Panc1 (cell line): ENCODE data around the gene PAMR1. TPM values are rescaled to one million over a fixed set of nuclear protein-coding genes. Genes with fewer than 3 reads are reported as not detected.

Experiments
- ATAC-seq: fragments of 200-7000 bp; cut with Tn5 transposase; 2 replicates; pipeline ENCODE4 v1.9.1; 2020; ENCODE audit warnings: mild to moderate bottlenecking, moderate library complexity
- BruUV-seq: library from RNA; stranded (reverse); fragments of 400-500 nt; replicated peaks from 2 replicates; lab custom pipeline; 2021; lab: Mats Ljungman, UMichigan
- CTCF ChIA-PET: fragments of 300-600 bp; sonication (Branson Sonifier 250); formaldehyde crosslinking; loops from one replicate; lab custom pipeline; 2022; ENCODE audit warnings: antibody characterized with exemption; lab: Charles Lee
- POLR2A ChIA-PET: fragments of 300-600 bp; sonication (Branson Sonifier 250); formaldehyde crosslinking; loops from one replicate; lab custom pipeline; 2022; ENCODE audit warnings: antibody characterized with exemption; lab: Charles Lee
- DNase-seq: peaks from one replicate; pipeline ENCODE4 v3.0.0-alpha.2; 2010; ENCODE audit warnings: low read depth, low spot score
- H3K27ac ChIP-seq: 2 replicates; pipeline ENCODE4 v1.5.1; 2011; ENCODE audit warnings: mild to moderate bottlenecking, low read length, inconsistent platforms
- H3K27me3 ChIP-seq: fragments of 200-500 bp; sonication (Bioruptor generic); 2 replicates; pipeline ENCODE4 v1.6.0; 2014; ENCODE audit warnings: low read length, inconsistent platforms; ENCODE audit not compliant: control insufficient read depth, insufficient read depth
- H3K36me3 ChIP-seq: fragments of 200-500 bp; sonication (Bioruptor generic); 2 replicates; pipeline ENCODE4 v1.5.1; 2014; ENCODE audit warnings: inconsistent platforms, mild to moderate bottlenecking, low read length, moderate library complexity; ENCODE audit not compliant: control insufficient read depth, insufficient read depth
- H3K4me1 ChIP-seq: 2 replicates; pipeline ENCODE4 v1.5.1; 2011; ENCODE audit warnings: inconsistent platforms, mild to moderate bottlenecking, low read length, moderate library complexity; ENCODE audit not compliant: control insufficient read depth, insufficient read depth
- H3K4me3 ChIP-seq, 2 experiments: 2 replicates each; pipeline ENCODE4 v1.5.1; 2011 to 2012; ENCODE audit warnings: low read depth in 2 of 2, low read length in 2 of 2, mild to moderate bottlenecking in 2 of 2, inconsistent platforms in 1 of 2, moderate library complexity in 1 of 2
- H3K9me3 ChIP-seq: fragments of 200-500 bp; sonication (Bioruptor generic); 2 replicates; pipeline ENCODE4 v1.5.1; 2014; ENCODE audit warnings: low read depth, mild to moderate bottlenecking, inconsistent platforms, low read length, moderate library complexity; ENCODE audit not compliant: control insufficient read depth, insufficient read depth
- POLR2AphosphoS5 ChIP-seq: IDR thresholded peaks from 2 replicates; pipeline ENCODE4 v1.6.1; 2012; ENCODE audit warnings: mild to moderate bottlenecking, low read depth, low read length, moderate library complexity
- SIN3A ChIP-seq: IDR thresholded peaks from 2 replicates; pipeline ENCODE4 v1.6.1; 2012; ENCODE audit warnings: low read depth, mild to moderate bottlenecking, low read length, moderate library complexity, borderline replicate concordance; ENCODE audit not compliant: insufficient read depth
- TCF7L2 ChIP-seq: IDR thresholded peaks from 2 replicates; pipeline ENCODE4 v1.6.1; 2011; ENCODE audit warnings: mild to moderate bottlenecking, low read depth, low read length, inconsistent platforms
- in situ Hi-C: cut with HindIII; loops from 2 replicates; pipeline ENCODE4 v1.10.0; 2016; ENCODE audit warnings: low sequenced_read_pairs, low pct_unique_long_range_greater_than_20kb
- intact Hi-C: fragments of 100-400 bp; cut with micrococcal nuclease; formaldehyde crosslinking; loops from one replicate; pipeline ENCODE4 v1.10.0; 2022; ENCODE audit not compliant: unreplicated experiment
- total RNA-seq: library from RNA; stranded (reverse); gene quantifications from one replicate; pipeline ENCODE4 v1.2.1, GENCODE V29; 2021; ENCODE audit not compliant: unreplicated experiment
- TF ChIP-seq, protein P1 (sequence below), 2 experiments: IDR thresholded peaks; 2 replicates each; pipeline ENCODE4 v1.6.1; 2011 to 2012; ENCODE audit warnings: low read depth in 2 of 2, control low read depth in 1 of 2, low read length in 1 of 2, mild to moderate bottlenecking in 1 of 2, moderate library complexity in 1 of 2; ENCODE audit not compliant: insufficient read depth in 1 of 2
- TF ChIP-seq, protein P2 (sequence below): fragments of 450-650 bp; IDR thresholded peaks from 2 replicates; pipeline ENCODE4 v1.5.1; 2017; ENCODE audit warnings: mild to moderate bottlenecking

The PAMR1 gene
- total RNA-seq, 1 experiment from 2014 or later, result 0.13 TPM

DNA sequence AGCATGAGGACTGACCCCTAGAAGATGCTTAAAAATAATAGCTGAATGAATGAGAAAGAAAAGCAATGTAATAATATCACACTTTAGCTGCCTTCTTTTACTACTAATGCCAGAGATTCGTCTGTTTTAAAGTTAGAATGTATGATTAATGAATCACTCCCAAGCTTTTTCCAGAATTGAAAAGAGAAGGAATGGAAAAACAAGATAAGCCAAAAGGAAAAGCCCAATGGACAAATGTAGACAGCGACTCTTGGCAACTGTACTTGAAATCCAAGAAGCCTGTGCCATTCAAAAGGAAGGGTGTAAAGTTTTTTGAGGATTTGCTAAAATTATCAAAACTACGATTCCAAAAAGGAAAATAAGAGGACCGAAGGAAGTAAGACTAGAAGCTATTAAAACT, 40.8 kb upstream of the PAMR1 start:
- ChIA-PET CTCF (no interaction called here), POLR2A (no interaction called here)
- Histone ChIP-seq H3K36me3 (no peaks in the 10 kb centered on the region), H3K27ac (no peak overlapping the region), H3K27me3 (peaks cover 31% of the 10 kb centered on the region), H3K9me3 (no peaks in the 10 kb centered on the region), H3K4me3 (no peak overlapping the region), H3K4me1 (no peaks in the 10 kb centered on the region)
- TF ChIP-seq, protein P1, sequence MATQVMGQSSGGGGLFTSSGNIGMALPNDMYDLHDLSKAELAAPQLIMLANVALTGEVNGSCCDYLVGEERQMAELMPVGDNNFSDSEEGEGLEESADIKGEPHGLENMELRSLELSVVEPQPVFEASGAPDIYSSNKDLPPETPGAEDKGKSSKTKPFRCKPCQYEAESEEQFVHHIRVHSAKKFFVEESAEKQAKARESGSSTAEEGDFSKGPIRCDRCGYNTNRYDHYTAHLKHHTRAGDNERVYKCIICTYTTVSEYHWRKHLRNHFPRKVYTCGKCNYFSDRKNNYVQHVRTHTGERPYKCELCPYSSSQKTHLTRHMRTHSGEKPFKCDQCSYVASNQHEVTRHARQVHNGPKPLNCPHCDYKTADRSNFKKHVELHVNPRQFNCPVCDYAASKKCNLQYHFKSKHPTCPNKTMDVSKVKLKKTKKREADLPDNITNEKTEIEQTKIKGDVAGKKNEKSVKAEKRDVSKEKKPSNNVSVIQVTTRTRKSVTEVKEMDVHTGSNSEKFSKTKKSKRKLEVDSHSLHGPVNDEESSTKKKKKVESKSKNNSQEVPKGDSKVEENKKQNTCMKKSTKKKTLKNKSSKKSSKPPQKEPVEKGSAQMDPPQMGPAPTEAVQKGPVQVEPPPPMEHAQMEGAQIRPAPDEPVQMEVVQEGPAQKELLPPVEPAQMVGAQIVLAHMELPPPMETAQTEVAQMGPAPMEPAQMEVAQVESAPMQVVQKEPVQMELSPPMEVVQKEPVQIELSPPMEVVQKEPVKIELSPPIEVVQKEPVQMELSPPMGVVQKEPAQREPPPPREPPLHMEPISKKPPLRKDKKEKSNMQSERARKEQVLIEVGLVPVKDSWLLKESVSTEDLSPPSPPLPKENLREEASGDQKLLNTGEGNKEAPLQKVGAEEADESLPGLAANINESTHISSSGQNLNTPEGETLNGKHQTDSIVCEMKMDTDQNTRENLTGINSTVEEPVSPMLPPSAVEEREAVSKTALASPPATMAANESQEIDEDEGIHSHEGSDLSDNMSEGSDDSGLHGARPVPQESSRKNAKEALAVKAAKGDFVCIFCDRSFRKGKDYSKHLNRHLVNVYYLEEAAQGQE (IDR thresholded peaks at IDR 0.05; ENCODE audit: insufficient read depth in 1 of 2, low read depth in 2 of 2, low read length in 1 of 2), result no peak
- TF ChIP-seq, protein P2, sequence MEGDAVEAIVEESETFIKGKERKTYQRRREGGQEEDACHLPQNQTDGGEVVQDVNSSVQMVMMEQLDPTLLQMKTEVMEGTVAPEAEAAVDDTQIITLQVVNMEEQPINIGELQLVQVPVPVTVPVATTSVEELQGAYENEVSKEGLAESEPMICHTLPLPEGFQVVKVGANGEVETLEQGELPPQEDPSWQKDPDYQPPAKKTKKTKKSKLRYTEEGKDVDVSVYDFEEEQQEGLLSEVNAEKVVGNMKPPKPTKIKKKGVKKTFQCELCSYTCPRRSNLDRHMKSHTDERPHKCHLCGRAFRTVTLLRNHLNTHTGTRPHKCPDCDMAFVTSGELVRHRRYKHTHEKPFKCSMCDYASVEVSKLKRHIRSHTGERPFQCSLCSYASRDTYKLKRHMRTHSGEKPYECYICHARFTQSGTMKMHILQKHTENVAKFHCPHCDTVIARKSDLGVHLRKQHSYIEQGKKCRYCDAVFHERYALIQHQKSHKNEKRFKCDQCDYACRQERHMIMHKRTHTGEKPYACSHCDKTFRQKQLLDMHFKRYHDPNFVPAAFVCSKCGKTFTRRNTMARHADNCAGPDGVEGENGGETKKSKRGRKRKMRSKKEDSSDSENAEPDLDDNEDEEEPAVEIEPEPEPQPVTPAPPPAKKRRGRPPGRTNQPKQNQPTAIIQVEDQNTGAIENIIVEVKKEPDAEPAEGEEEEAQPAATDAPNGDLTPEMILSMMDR, result no peak
- TF ChIP-seq TCF7L2, result no peak
- no peak for TF ChIP-seq POLR2AphosphoS5
- TF ChIP-seq SIN3A, result no peak
- in situ Hi-C loops (no loop called here), intact Hi-C loops (no loop called here)
- ATAC-seq (no peak), DNase-seq (no peak)
- no TSS peak for BruUV-seq

DNA sequence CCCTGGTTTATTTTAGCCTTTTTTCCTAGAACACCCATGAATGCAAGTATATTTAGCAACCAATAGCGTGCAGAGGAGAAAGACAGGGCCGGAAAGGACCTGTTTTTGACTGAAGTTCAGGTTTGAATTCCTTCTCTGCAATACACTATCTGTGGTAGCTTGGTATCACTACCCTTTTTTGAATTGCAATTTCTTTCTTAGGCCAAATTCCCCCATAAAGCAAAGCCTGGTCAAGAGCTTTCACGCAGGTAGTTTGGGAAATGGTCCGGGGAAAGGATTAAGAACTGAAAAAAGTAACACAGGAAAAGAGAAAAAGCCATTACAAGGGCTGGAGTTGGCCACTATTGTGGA, 38.8 kb upstream of the PAMR1 start:
- TF ChIP-seq, protein P2, result no peak
- TF ChIP-seq TCF7L2 (no peak), SIN3A (no peak), POLR2AphosphoS5 (no peak)
- TF ChIP-seq, protein P1 (IDR thresholded peaks at IDR 0.05; ENCODE audit: insufficient read depth in 1 of 2, low read depth in 2 of 2, low read length in 1 of 2), result no peak
- ATAC-seq, result no peak
- no peaks in the 10 kb centered on the region for H3K36me3 ChIP-seq
- no peak overlapping the region for H3K27ac ChIP-seq
- DNase-seq, result no peak
- ChIA-PET CTCF (no interaction called here), POLR2A (no interaction called here)
- no peaks in the 10 kb centered on the region for H3K9me3 ChIP-seq
- no TSS peak for BruUV-seq
- in situ Hi-C loops, result no loop called here
- intact Hi-C loops, result no loop called here
- H3K4me1 ChIP-seq, result no peaks in the 10 kb centered on the region
- H3K4me3 ChIP-seq, result no peak overlapping the region
- peaks cover 40% of the 10 kb centered on the region for H3K27me3 ChIP-seq
